SK-N-MC (cell line): ENCODE data around the gene BLID.

ENCODE experiments used
- EZH2 ChIP-seq: fragments of 200-600 bp; sonication (generic); IDR thresholded peaks from one replicate; pipeline ENCODE4 v1.6.1; 2017; ENCODE audit warnings: antibody characterized with exemption
- POLR2AphosphoS5 ChIP-seq: IDR thresholded peaks from 2 replicates; pipeline ENCODE4 v1.6.1; 2012; ENCODE audit warnings: mild to moderate bottlenecking, low read depth, low read length, borderline replicate concordance

- TF ChIP-seq EZH2 (no peak), POLR2AphosphoS5 (no peak)
Measured at GRCh38 chr11:122107045-122107444, 9.0 kb downstream of the BLID start.
